HG03342 (cell line): ENCODE measurements around the gene ZNF282.
A peak's percentile ranks its signal among the peaks of the same experiment; 100 is the strongest.
"Not testable (repeated sequence)": the region's sequence is repeated elsewhere in the genome, so short reads cannot be mapped to it uniquely, and the experiment has no call there.

ENCODE experiments used
- ATAC-seq: cut with Tn5 transposase; IDR thresholded peaks from one replicate; pipeline ENCODE4 v1.9.1; 2021; ENCODE audit warnings: mild to moderate bottlenecking, moderate library complexity; ENCODE audit not compliant: unreplicated experiment

The ZNF282 gene

GRCh38 chr7:149223176-149223575 is 27.8 kb downstream of the ZNF282 start:
- no peak for ATAC-seq

- no peak for ATAC-seq
Observed at GRCh38 chr7:149223761-149224160, 28.4 kb downstream of the ZNF282 start.

- ATAC-seq = no peak
Observed at GRCh38 chr7:149224352-149224751, 29.0 kb downstream of the ZNF282 start.

GRCh38 chr7:149225106-149225505 is 29.8 kb downstream of the ZNF282 start:
- no peak for ATAC-seq

- ATAC-seq = no peak
Observed at GRCh38 chr7:149225656-149226055, 30.3 kb downstream of the ZNF282 start.

GRCh38 chr7:149226366-149226765 is 31.0 kb downstream of the ZNF282 start:
- ATAC-seq = not testable (repeated sequence)

GRCh38 chr7:149226840-149227494 is 31.6 kb downstream of the ZNF282 start:
- ATAC-seq = no peak

- ATAC-seq = no peak
Observed at GRCh38 chr7:149228831-149229471, 33.6 kb downstream of the ZNF282 start.

- ATAC-seq = no peak
Observed at GRCh38 chr7:149229526-149229925, 34.2 kb downstream of the ZNF282 start.

GRCh38 chr7:149232362-149232761 is 37.0 kb downstream of the ZNF282 start:
- ATAC-seq = no peak

GRCh38 chr7:149233655-149234204 is 38.4 kb downstream of the ZNF282 start:
- ATAC-seq = not testable (repeated sequence)

GRCh38 chr7:149237502-149237901 is 42.2 kb downstream of the ZNF282 start:
- ATAC-seq = no peak

GRCh38 chr7:149238051-149238450 is 42.7 kb downstream of the ZNF282 start:
- no peak for ATAC-seq

GRCh38 chr7:149239345-149240143 is 44.2 kb downstream of the ZNF282 start, which contains the start of gene ZNF212:
Gene ZNF212 (plus strand): TSS chr7:149239651. CDS start chr7:149239779, 128 bp downstream.
- ATAC-seq = peak; percentile 97

GRCh38 chr7:149240637-149241036 is 45.3 kb downstream of the ZNF282 start:
- no peak for ATAC-seq

GRCh38 chr7:149241696-149242095 is 46.4 kb downstream of the ZNF282 start:
- no peak for ATAC-seq

- no peak for ATAC-seq
Observed at GRCh38 chr7:149245244-149245643, 49.9 kb downstream of the ZNF282 start.

- ATAC-seq = no peak
Observed at GRCh38 chr7:149245744-149246143, 50.4 kb downstream of the ZNF282 start.

GRCh38 chr7:149248777-149249176 is 53.4 kb downstream of the ZNF282 start:
- no peak for ATAC-seq

GRCh38 chr7:149250151-149250550 is 54.8 kb downstream of the ZNF282 start:
- not testable (repeated sequence) for ATAC-seq

GRCh38 chr7:149251518-149251917 is 56.2 kb downstream of the ZNF282 start:
- not testable (repeated sequence) for ATAC-seq
